OCI-LY7 (cell line): ENCODE results near the gene PEX10. TPM values are rescaled to one million over a fixed set of nuclear protein-coding genes. Genes with fewer than 3 reads are reported as not detected.

Experiments used
- BruUV-seq: library from RNA; stranded (reverse); fragments of 400-500 nt; replicated peaks from 2 replicates; lab custom pipeline; 2021; lab: Mats Ljungman, UMichigan
- CTCF ChIA-PET: fragments of 300-600 bp; sonication (Branson Sonifier 250); formaldehyde crosslinking; loops from one replicate; lab custom pipeline; 2022; ENCODE audit warnings: antibody characterized with exemption; ENCODE audit not compliant: unreplicated experiment; lab: Charles Lee
- POLR2A ChIA-PET: fragments of 300-600 bp; sonication (Branson Sonifier 250); formaldehyde crosslinking; loops from one replicate; lab custom pipeline; 2022; ENCODE audit warnings: antibody characterized with exemption; lab: Charles Lee
- DNase-seq: peaks from one replicate; pipeline ENCODE4 v3.0.0-alpha.2; 2015; ENCODE audit warnings: low spot score
- H2AFZ ChIP-seq: fragments of 200-600 bp; sonication (generic), shearing (Covaris generic); 2 replicates; pipeline ENCODE4 v1.6.1; 2014; ENCODE audit warnings: mild to moderate bottlenecking, antibody characterized with exemption, low read length, moderate library complexity
- H3K27ac ChIP-seq: fragments of 200-600 bp; sonication (generic); 2 replicates; pipeline ENCODE4 v1.5.1; 2014; ENCODE audit warnings: mixed run types, low read depth, mild to moderate bottlenecking, moderate library complexity, low read length, inconsistent platforms; ENCODE audit not compliant: poor library complexity, severe bottlenecking
- H3K36me3 ChIP-seq: fragments of 200-600 bp; sonication (generic); 2 replicates; pipeline ENCODE4 v1.6.1; 2014; ENCODE audit warnings: mild to moderate bottlenecking, antibody characterized with exemption, low read length, moderate library complexity, mixed read lengths; ENCODE audit not compliant: insufficient read depth
- H3K4me1 ChIP-seq: fragments of 200-600 bp; sonication (generic); 2 replicates; pipeline ENCODE4 v1.5.1; 2014; ENCODE audit warnings: mild to moderate bottlenecking, low read length; ENCODE audit not compliant: insufficient read depth, poor library complexity, severe bottlenecking
- H3K4me2 ChIP-seq: fragments of 200-600 bp; sonication (generic); 2 replicates; pipeline ENCODE4 v1.6.1; 2014; ENCODE audit warnings: mild to moderate bottlenecking, low read length
- H3K4me3 ChIP-seq: fragments of 200-600 bp; sonication (generic); 2 replicates; pipeline ENCODE4 v1.5.1; 2014; ENCODE audit warnings: mild to moderate bottlenecking, low read depth, low read length; ENCODE audit not compliant: poor library complexity, severe bottlenecking
- H3K79me2 ChIP-seq: fragments of 200-600 bp; sonication (generic); 2 replicates; pipeline ENCODE4 v1.6.1; 2016; ENCODE audit warnings: low read depth, mild to moderate bottlenecking, low read length, moderate library complexity, mixed read lengths; ENCODE audit not compliant: insufficient read depth
- H3K9me2 ChIP-seq: fragments of 200-600 bp; sonication (generic); 2 replicates; pipeline ENCODE4 v1.6.1; 2016; ENCODE audit warnings: mild to moderate bottlenecking, low read length, mixed read lengths; ENCODE audit not compliant: insufficient read depth
- H3K9me3 ChIP-seq: fragments of 200-600 bp; sonication (generic); 2 replicates; pipeline ENCODE4 v1.6.1; 2014; ENCODE audit warnings: mild to moderate bottlenecking, mixed run types, low read length, mixed read lengths
- H4K20me1 ChIP-seq: fragments of 200-600 bp; sonication (generic); 2 replicates; pipeline ENCODE4 v1.6.1; 2014; ENCODE audit warnings: mild to moderate bottlenecking, antibody characterized with exemption, low read length, moderate library complexity, mixed read lengths; ENCODE audit not compliant: insufficient read depth
- EZH2phosphoT487 ChIP-seq: fragments of 200-600 bp; sonication (generic); IDR thresholded peaks from 2 replicates; pipeline ENCODE4 v1.6.1; 2018; ENCODE audit warnings: low read depth, borderline replicate concordance, mild to moderate bottlenecking, mixed run types, antibody characterized with exemption, low read length, moderate library complexity, mixed read lengths
- intact Hi-C: fragments of 100-400 bp; cut with micrococcal nuclease; formaldehyde crosslinking; loops from one replicate; pipeline ENCODE4 v1.10.0; 2022; ENCODE audit not compliant: unreplicated experiment
- total RNA-seq, 2 experiments: library from RNA; depleted of rRNA in 1 of 2; stranded (reverse); fragments of >200 nt in 1 of 2; shearing (Covaris generic) in 1 of 2; gene quantifications; 2 replicates each; pipeline ENCODE4 v1.2.3, GENCODE V29; 2014 to 2022
- TF ChIP-seq, protein P1 (sequence below): fragments of 200-600 bp; sonication (generic); conservative IDR thresholded peaks from 2 replicates; pipeline ENCODE4 v1.5.1; 2014; ENCODE audit warnings: mild to moderate bottlenecking, antibody characterized with exemption, low read length, moderate library complexity, mixed read lengths

The PEX10 gene
- total RNA-seq, 2 experiments from 2014 or later: 23.3 to 24.5 TPM

DNA sequence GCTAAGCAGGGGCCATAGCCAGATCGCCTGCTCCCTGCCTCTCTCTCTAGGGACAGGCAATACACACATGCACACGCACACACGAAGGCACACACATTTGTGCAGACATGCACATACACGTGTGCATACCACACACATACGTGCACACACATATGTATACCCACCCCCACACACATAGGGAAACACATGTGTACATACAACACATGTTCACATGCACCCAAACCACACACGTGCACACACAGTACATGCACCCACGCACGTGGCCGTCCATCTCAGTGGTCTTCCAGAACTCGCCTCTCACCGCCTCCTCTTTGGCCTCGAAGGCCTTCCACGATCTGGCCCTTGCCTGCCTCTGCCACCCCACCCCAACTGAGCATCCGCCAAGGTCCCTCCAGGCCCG is 25.3 kb upstream of the PEX10 start:
- DNase-seq: no peak
- Histone ChIP-seq H2AFZ (no peak overlapping the region), H3K4me2 (no peak overlapping the region), H3K36me3 (no peaks in the 10 kb centered on the region), H3K4me1 (peaks cover 5% of the 10 kb centered on the region), H3K9me2 (no peaks in the 10 kb centered on the region), H3K79me2 (no peaks in the 10 kb centered on the region), H3K4me3 (no peak overlapping the region), H3K27ac (no peak overlapping the region), H4K20me1 (no peaks in the 10 kb centered on the region; the same call in 1 of the 2 replicates), H3K9me3 (no peaks in the 10 kb centered on the region)
- TF ChIP-seq, protein P1, sequence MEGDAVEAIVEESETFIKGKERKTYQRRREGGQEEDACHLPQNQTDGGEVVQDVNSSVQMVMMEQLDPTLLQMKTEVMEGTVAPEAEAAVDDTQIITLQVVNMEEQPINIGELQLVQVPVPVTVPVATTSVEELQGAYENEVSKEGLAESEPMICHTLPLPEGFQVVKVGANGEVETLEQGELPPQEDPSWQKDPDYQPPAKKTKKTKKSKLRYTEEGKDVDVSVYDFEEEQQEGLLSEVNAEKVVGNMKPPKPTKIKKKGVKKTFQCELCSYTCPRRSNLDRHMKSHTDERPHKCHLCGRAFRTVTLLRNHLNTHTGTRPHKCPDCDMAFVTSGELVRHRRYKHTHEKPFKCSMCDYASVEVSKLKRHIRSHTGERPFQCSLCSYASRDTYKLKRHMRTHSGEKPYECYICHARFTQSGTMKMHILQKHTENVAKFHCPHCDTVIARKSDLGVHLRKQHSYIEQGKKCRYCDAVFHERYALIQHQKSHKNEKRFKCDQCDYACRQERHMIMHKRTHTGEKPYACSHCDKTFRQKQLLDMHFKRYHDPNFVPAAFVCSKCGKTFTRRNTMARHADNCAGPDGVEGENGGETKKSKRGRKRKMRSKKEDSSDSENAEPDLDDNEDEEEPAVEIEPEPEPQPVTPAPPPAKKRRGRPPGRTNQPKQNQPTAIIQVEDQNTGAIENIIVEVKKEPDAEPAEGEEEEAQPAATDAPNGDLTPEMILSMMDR: no peak
- no peak for TF ChIP-seq EZH2phosphoT487
- ChIA-PET POLR2A (no interaction called here), CTCF (no interaction called here)
- intact Hi-C loops: no loop called here
- BruUV-seq: no TSS peak

DNA sequence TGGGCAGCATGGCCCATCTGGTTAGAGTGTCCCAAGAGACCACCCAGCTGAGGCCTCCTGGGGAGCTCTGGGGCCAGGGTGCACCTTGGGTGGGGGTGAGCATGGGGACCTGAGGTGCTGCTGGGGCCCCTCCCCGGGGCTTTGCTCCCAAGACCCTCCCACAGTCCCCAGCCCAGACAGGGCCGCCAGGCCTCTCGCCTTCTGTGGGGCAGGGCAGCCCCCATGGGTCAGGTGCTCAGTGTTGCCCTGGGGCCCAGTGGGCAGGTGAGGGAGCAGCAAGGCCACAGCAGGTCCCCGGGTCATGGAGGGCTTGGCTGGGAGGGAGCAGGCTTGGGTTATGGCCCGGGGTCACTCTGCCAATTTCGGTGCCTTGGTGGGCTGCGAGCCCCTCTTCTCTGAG is 24.5 kb upstream of the PEX10 start:
- no peaks in the 10 kb centered on the region for H3K9me2 ChIP-seq
- BruUV-seq: no TSS peak
- no peaks in the 10 kb centered on the region; the same call in 1 of the 2 replicates for H4K20me1 ChIP-seq
- no peak for DNase-seq
- no peak overlapping the region for H2AFZ ChIP-seq
- no peaks in the 10 kb centered on the region for H3K79me2 ChIP-seq
- H3K4me2 ChIP-seq: no peak overlapping the region
- H3K4me3 ChIP-seq: no peak overlapping the region
- H3K36me3 ChIP-seq: no peaks in the 10 kb centered on the region
- CTCF ChIA-PET: no interaction called here
- H3K27ac ChIP-seq: no peak overlapping the region
- no peaks in the 10 kb centered on the region for H3K9me3 ChIP-seq
- intact Hi-C loops: no loop called here
- TF ChIP-seq EZH2phosphoT487: no peak
- TF ChIP-seq, protein P1: no peak
- H3K4me1 ChIP-seq: peaks cover 5% of the 10 kb centered on the region
- POLR2A ChIA-PET: no interaction called here

DNA sequence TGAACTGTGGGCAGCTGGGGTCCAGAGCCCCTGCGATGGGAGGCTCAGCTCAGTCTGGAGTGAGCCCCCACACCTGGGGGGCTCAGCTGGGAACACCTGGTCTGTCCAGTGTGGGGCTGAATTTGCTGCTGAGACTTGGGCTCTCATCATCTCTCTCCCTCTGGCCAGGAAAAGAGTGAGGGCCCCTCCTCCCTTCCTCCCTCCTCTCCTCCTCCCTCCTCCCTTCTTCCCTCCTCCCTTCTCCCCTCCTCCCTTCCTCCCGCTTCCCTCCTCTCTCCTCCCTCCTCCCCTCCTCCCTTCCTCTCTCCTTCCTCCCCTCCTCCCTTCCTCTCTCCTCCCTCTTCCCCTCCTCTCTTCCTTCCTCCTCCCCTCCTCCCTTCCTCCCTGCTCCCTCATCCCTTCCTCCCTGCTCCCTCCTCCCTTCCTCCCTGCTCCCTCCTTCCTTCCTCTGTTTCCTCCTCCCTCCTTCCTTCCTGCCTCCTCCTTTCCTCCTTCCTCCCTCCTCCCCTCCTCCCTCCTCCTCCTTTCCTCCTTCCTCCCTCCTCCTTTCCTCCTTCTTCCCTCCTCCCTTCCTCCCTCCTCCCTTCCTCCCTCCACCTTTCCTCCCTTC is 23.5 kb upstream of the PEX10 start:
- Histone ChIP-seq H3K79me2 (no peaks in the 10 kb centered on the region), H3K36me3 (no peaks in the 10 kb centered on the region), H3K9me3 (no peaks in the 10 kb centered on the region), H2AFZ (no peak overlapping the region), H4K20me1 (no peaks in the 10 kb centered on the region; the same call in 1 of the 2 replicates), H3K27ac (no peak overlapping the region), H3K9me2 (no peaks in the 10 kb centered on the region), H3K4me1 (peaks cover 5% of the 10 kb centered on the region), H3K4me2 (no peak overlapping the region), H3K4me3 (no peak overlapping the region)
- CTCF ChIA-PET: no interaction called here
- intact Hi-C loops: no loop called here
- no TSS peak for BruUV-seq
- TF ChIP-seq EZH2phosphoT487: no peak
- TF ChIP-seq, protein P1: no peak
- DNase-seq: no peak
- POLR2A ChIA-PET: no interaction called here
